AG04450 (cell line): ENCODE data around the gene SLC51A. TPM values are rescaled to one million over a fixed set of nuclear protein-coding genes. Genes with fewer than 3 reads are reported as not detected.
A peak's percentile ranks its signal among the peaks of the same experiment; 100 is the strongest.
"Not testable (repeated sequence)": the region's sequence is repeated elsewhere in the genome, so short reads cannot be mapped to it uniquely, and the experiment has no call there.

Experiments used
- CTCF ChIA-PET: fragments of 300-600, 350-600 bp; formaldehyde crosslinking; extraction: SDS; loops from one replicate; lab custom pipeline; 2022; ENCODE audit warnings: antibody characterized with exemption, inconsistent platforms; lab: Charles Lee
- POLR2A ChIA-PET: fragments of 350-600 bp; formaldehyde crosslinking; extraction: SDS; loops from one replicate; lab custom pipeline; 2021; ENCODE audit warnings: antibody characterized with exemption, inconsistent platforms; lab: Yijun Ruan, JAX
- DNase-seq: peaks from one replicate; pipeline ENCODE4 v3.0.0-alpha.2; 2011; ENCODE audit warnings: low read depth, low spot score
- H3K27ac ChIP-seq: one replicate; pipeline ENCODE4 v1.5.1; 2012; ENCODE audit warnings: low read depth, low read length, control low read depth
- H3K27me3 ChIP-seq: one replicate; pipeline ENCODE4 v1.6.0; 2012; ENCODE audit warnings: low read length; ENCODE audit not compliant: control insufficient read depth, insufficient read depth
- H3K4me3 ChIP-seq: 2 replicates; pipeline ENCODE4 v1.5.1; 2011; ENCODE audit warnings: mild to moderate bottlenecking, low read depth, low read length, control low read depth
- H3K9me3 ChIP-seq: 2 replicates; pipeline ENCODE4 v1.5.1; 2012; ENCODE audit warnings: low read length; ENCODE audit not compliant: control insufficient read depth, insufficient read depth
- CTCF ChIP-seq: IDR thresholded peaks from 2 replicates; pipeline ENCODE4 v1.5.1; 2011; ENCODE audit warnings: low read depth, low read length, control low read depth, inconsistent platforms
- polyA plus RNA-seq: library from polyadenylated mRNA; depleted of rRNA; stranded (reverse); fragments of >200 nt; gene quantifications from 2 replicates; pipeline ENCODE4 v1.2.3, GENCODE V29; 2011

The SLC51A gene
- polyA plus RNA-seq, 1 experiment: not detected

GRCh38 chr3:196178993-196179379, 37.3 kb upstream of the SLC51A start:
- TF ChIP-seq CTCF: no peak
- no peaks in the 10 kb centered on the region for H3K9me3 ChIP-seq
- peaks cover 2% of the 10 kb centered on the region for H3K27me3 ChIP-seq
- ChIA-PET POLR2A (no interaction called here), CTCF (interaction anchor here (1.2 to 1.3 kb wide), 2 partner anchors 17 to 106 kb away, joined by 3 to 4 read pairs; no protein-coding TSS in a partner anchor)
- no peak for DNase-seq
- H3K27ac ChIP-seq: peak overlapping the region; percentile 57
- no peak overlapping the region for H3K4me3 ChIP-seq

- H3K27me3 ChIP-seq: peaks cover 2% of the 10 kb centered on the region
- peak overlapping the region; percentile 57 for H3K27ac ChIP-seq
- H3K4me3 ChIP-seq: no peak overlapping the region
- ChIA-PET CTCF (interaction anchor here (1.2 to 1.3 kb wide), 2 partner anchors 17 to 106 kb away, joined by 3 to 4 read pairs; no protein-coding TSS in a partner anchor), POLR2A (no interaction called here)
- TF ChIP-seq CTCF: no peak
- DNase-seq: peak; percentile 36
- no peaks in the 10 kb centered on the region for H3K9me3 ChIP-seq
These were observed 36.7 kb upstream of the SLC51A start for GRCh38 chr3:196179380-196180308.

- DNase-seq: no peak
- H3K27ac ChIP-seq: no peak overlapping the region
- no peaks in the 10 kb centered on the region for H3K9me3 ChIP-seq
- peaks cover 2% of the 10 kb centered on the region for H3K27me3 ChIP-seq
- H3K4me3 ChIP-seq: no peak overlapping the region
- ChIA-PET POLR2A (no interaction called here), CTCF (interaction anchor here (0.6 kb wide), 1 partner anchor 108 kb away, joined by 3 read pairs; no protein-coding TSS in a partner anchor)
- TF ChIP-seq CTCF: no peak
These were observed 36.0 kb upstream of the SLC51A start for GRCh38 chr3:196180346-196180745.

GRCh38 chr3:196181127-196181546, 35.2 kb upstream of the SLC51A start:
- no peak for TF ChIP-seq CTCF
- Histone ChIP-seq H3K27ac (no peak overlapping the region), H3K27me3 (peaks cover 2% of the 10 kb centered on the region), H3K4me3 (no peak overlapping the region), H3K9me3 (no peaks in the 10 kb centered on the region)
- ChIA-PET POLR2A (no interaction called here), CTCF (interaction anchor here (0.6 to 0.7 kb wide), 2 partner anchors 108 to 182 kb away, joined by 3 read pairs; no protein-coding TSS in a partner anchor)
- no peak for DNase-seq

- not testable (repeated sequence) for DNase-seq, H3K27me3 ChIP-seq, H3K4me3 ChIP-seq, H3K27ac ChIP-seq, H3K9me3 ChIP-seq
- ChIA-PET POLR2A (interaction anchor here (0.7 kb wide), 1 partner anchor 141 kb away, joined by 4 read pairs; no protein-coding TSS in a partner anchor), CTCF (interaction anchor here (0.6 kb wide), 1 partner anchor 9 kb away, joined by 3 read pairs; no protein-coding TSS in a partner anchor)
These were observed 32.2 kb upstream of the SLC51A start for GRCh38 chr3:196184169-196184432.
